Lower leg skin (tissue), 3 donors: ENCODE results near the gene GATA5.

Experiments
- POLR2A ChIP-seq, 2 donors: fragments of 450-650 bp; IDR thresholded peaks; one replicate each; pipeline ENCODE4 v1.6.1; 2016 to 2017; ENCODE audit warnings: antibody characterized with exemption in 2 of 2, mild to moderate bottlenecking in 1 of 2, moderate library complexity in 1 of 2
- TF ChIP-seq, protein P1 (sequence below), 3 donors: fragments of 450-650 bp; IDR thresholded peaks; one replicate each; pipeline ENCODE4 v1.5.1; 2016; ENCODE audit warnings: antibody characterized with exemption in 3 of 3, mild to moderate bottlenecking in 3 of 3, moderate library complexity in 2 of 3

DNA sequence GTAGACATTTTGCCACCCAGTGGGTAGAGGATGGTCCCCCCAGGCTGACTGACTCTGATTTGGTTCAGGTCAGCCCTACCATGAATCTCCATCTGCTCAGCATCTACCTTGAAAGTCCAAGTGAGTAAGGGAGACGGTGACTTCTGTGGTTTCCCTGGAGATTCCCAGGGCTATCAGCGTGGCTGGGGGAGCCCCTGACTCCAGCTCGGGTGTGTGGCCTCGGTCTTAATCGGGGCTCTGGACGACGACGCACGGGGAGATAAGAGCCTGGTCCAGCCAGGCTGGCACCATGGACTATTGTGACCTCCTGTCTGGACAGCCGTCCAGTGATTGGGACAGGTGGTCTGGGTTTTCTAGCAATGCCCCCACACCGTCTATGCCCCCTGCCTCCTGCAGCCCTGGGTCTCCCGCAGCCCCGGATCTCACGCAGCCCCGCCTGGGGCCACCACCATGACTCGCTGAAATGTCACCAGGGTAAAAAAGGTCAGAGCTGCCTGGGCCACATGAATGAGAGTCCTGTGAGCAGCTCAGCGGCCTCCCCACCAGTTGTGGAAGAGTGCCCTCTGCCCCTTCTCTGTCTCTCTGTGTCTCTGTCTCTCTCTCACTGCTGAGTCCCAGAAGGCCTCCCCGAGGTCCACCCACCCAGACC, 47.1 kb upstream of the GATA5 start:
- TF ChIP-seq POLR2A (IDR thresholded peaks at IDR 0.05), result no peak
- TF ChIP-seq, protein P1, sequence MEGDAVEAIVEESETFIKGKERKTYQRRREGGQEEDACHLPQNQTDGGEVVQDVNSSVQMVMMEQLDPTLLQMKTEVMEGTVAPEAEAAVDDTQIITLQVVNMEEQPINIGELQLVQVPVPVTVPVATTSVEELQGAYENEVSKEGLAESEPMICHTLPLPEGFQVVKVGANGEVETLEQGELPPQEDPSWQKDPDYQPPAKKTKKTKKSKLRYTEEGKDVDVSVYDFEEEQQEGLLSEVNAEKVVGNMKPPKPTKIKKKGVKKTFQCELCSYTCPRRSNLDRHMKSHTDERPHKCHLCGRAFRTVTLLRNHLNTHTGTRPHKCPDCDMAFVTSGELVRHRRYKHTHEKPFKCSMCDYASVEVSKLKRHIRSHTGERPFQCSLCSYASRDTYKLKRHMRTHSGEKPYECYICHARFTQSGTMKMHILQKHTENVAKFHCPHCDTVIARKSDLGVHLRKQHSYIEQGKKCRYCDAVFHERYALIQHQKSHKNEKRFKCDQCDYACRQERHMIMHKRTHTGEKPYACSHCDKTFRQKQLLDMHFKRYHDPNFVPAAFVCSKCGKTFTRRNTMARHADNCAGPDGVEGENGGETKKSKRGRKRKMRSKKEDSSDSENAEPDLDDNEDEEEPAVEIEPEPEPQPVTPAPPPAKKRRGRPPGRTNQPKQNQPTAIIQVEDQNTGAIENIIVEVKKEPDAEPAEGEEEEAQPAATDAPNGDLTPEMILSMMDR (IDR thresholded peaks at IDR 0.05), result no peak
